Transverse colon (tissue), 4 donors: ENCODE results near the gene C15orf39. TPM values are rescaled to one million over a fixed set of nuclear protein-coding genes. Genes with fewer than 3 reads are reported as not detected.

Experiments used
- DNase-seq: peaks from one replicate; pipeline ENCODE4 v3.0.0-alpha.2; 2019
- H3K27ac ChIP-seq, 4 donors: fragments of 200-600 bp; sonication (generic); 2 replicates each; pipeline ENCODE4 v1.5.1; 2016 to 2018; ENCODE audit warnings: inconsistent platforms in 4 of 4
- H3K27me3 ChIP-seq: fragments of 200-600 bp; sonication (generic); 2 replicates; pipeline ENCODE4 v1.5.1; 2017; ENCODE audit warnings: inconsistent platforms
- H3K36me3 ChIP-seq, 4 donors: fragments of 200-600 bp; sonication (generic); 2 replicates each; pipeline ENCODE4 v1.5.1; 2017 to 2019; ENCODE audit warnings: inconsistent platforms in 4 of 4
- H3K4me1 ChIP-seq, 4 donors: fragments of 200-600 bp; sonication (generic); 2 replicates each; pipeline ENCODE4 v1.5.1; 2017 to 2020; ENCODE audit warnings: inconsistent platforms in 4 of 4
- H3K4me3 ChIP-seq, 4 donors: fragments of 200-600 bp; sonication (generic); 1 replicate in 1 of 4; 2 replicates in 3 of 4; pipeline versions ENCODE4 v1.5.1 to v1.6.1; 2017 to 2019; ENCODE audit warnings: inconsistent platforms in 4 of 4
- H3K9me3 ChIP-seq, 2 donors: fragments of 200-600 bp; sonication (generic); 2 replicates each; pipeline ENCODE4 v1.5.1; 2017 to 2019; ENCODE audit warnings: inconsistent platforms in 2 of 2
- EP300 ChIP-seq: sonication (generic); formaldehyde crosslinking; IDR thresholded peaks from one replicate; pipeline ENCODE4 v1.6.1; 2017; ENCODE audit warnings: antibody characterized with exemption, low read depth
- POLR2A ChIP-seq: fragments of 450-650 bp; IDR thresholded peaks from one replicate; pipeline ENCODE4 v1.6.1; 2016; ENCODE audit warnings: antibody characterized with exemption, mild to moderate bottlenecking, moderate library complexity
- POLR2AphosphoS5 ChIP-seq, 3 donors: sonication (generic); formaldehyde crosslinking; IDR thresholded peaks; one replicate each; pipeline ENCODE4 v1.6.1; 2016; ENCODE audit warnings: antibody characterized with exemption in 3 of 3
- WGBS, 2 donors: methylation state at CpG; one replicate each; pipeline ENCODE4 v1.1.5; 2018; ENCODE audit warnings: low coverage in 1 of 2; 5-methylcytosine and 5-hydroxymethylcytosine counted together
- in situ Hi-C, 4 donors: fragments of 200-750 bp; cut with MboI; loops; one replicate each; pipeline versions ENCODE4 v1.15.0 to v1.15.1; 2017; ENCODE audit warnings: low sequenced_read_pairs in 3 of 4, low pct_ligation_motif_present in 1 of 4, low pct_unique_long_range_greater_than_20kb in 1 of 4
- intact Hi-C: fragments of 100-400 bp; cut with DNase I; formaldehyde crosslinking; loops from one replicate; pipeline ENCODE4 v1.15.1; 2023; ENCODE audit warnings: low total_unique reads
- total RNA-seq, 4 donors: library from RNA; depleted of rRNA; stranded (reverse); fragments of >200 nt; gene quantifications; one replicate each; pipeline ENCODE4 v1.1.0, GENCODE V29; 2016
- TF ChIP-seq, protein P1 (sequence below), 5 experiments: fragments of 200-600 bp in 3 of 5; fragments of 450-650 bp in 2 of 5; sonication (generic) in 3 of 5; IDR thresholded peaks; 1 replicate in 2 of 5; 2 replicates in 3 of 5; pipeline ENCODE4 v1.5.1; 2016 to 2017; ENCODE audit warnings: antibody characterized with exemption in 5 of 5, inconsistent platforms in 3 of 5, mild to moderate bottlenecking in 2 of 5, moderate library complexity in 1 of 5

Gene C15orf39
- total RNA-seq, 4 donors from 2014 or later, result 20.9 to 27.9 (median 26.7) TPM

DNA sequence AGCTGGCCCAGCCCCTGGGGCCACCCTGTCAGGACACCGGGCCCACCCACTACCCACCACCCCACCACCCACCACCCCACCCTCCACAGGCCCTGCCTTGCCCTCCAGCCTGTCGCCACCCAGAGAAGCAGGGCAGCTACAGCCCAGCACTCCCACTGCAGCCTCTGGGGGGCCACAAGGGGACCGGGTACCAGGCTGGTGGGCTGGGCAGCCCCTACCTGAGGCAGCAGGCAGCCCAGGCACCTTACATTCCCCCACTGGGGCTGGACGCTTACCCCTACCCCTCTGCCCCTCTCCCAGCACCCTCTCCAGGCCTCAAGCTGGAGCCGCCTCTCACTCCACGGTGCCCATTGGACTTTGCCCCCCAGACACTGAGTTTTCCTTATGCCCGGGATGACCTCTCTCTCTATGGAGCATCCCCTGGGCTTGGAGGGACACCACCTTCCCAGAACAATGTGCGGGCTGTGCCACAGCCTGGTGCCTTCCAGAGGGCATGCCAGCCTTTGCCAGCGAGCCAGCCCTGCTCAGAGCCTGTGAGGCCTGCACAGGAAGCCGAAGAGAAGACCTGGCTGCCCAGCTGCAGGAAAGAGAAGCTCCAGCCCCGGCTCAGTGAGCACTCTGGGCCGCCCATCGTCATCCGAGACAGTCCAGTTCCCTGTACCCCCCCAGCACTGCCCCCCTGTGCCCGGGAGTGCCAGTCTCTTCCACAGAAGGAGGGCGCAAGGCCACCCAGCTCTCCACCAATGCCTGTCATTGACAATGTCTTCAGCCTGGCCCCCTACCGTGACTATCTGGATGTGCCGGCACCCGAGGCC, 5.3 kb downstream of the C15orf39 start:
- Histone ChIP-seq H3K27me3 (no peaks in the 10 kb centered on the region), H3K4me3 (no peak overlapping the region), H3K9me3 (no peaks in the 10 kb centered on the region), H3K4me1 (peaks cover 13 to 26% (median 21%) of the 10 kb centered on the region in 4 donors), H3K36me3 (peaks cover 0 to 35% (median 13%) of the 10 kb centered on the region in 4 donors), H3K27ac (no peak overlapping the region)
- TF ChIP-seq, protein P1, sequence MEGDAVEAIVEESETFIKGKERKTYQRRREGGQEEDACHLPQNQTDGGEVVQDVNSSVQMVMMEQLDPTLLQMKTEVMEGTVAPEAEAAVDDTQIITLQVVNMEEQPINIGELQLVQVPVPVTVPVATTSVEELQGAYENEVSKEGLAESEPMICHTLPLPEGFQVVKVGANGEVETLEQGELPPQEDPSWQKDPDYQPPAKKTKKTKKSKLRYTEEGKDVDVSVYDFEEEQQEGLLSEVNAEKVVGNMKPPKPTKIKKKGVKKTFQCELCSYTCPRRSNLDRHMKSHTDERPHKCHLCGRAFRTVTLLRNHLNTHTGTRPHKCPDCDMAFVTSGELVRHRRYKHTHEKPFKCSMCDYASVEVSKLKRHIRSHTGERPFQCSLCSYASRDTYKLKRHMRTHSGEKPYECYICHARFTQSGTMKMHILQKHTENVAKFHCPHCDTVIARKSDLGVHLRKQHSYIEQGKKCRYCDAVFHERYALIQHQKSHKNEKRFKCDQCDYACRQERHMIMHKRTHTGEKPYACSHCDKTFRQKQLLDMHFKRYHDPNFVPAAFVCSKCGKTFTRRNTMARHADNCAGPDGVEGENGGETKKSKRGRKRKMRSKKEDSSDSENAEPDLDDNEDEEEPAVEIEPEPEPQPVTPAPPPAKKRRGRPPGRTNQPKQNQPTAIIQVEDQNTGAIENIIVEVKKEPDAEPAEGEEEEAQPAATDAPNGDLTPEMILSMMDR (IDR thresholded peaks at IDR 0.05), result no peak
- TF ChIP-seq POLR2AphosphoS5 (IDR thresholded peaks at IDR 0.05), result no peak
- no peak for TF ChIP-seq EP300
- TF ChIP-seq POLR2A, result no peak
- intact Hi-C loops, result no loop called here
- in situ Hi-C loops, result loop anchor here in 3 of 4 donors (5.0 to 10.0 kb wide), 3 partner anchors 172 to 182 kb away; partner anchors contain the start of gene PPCDC (in 1 of the 3)
- WGBS, 2 donors, result 65% methylated on average over 17 of the region's 19 CpGs; no CpG with 5 or more reads in 1 of the 2 donors
- no peak for DNase-seq

DNA sequence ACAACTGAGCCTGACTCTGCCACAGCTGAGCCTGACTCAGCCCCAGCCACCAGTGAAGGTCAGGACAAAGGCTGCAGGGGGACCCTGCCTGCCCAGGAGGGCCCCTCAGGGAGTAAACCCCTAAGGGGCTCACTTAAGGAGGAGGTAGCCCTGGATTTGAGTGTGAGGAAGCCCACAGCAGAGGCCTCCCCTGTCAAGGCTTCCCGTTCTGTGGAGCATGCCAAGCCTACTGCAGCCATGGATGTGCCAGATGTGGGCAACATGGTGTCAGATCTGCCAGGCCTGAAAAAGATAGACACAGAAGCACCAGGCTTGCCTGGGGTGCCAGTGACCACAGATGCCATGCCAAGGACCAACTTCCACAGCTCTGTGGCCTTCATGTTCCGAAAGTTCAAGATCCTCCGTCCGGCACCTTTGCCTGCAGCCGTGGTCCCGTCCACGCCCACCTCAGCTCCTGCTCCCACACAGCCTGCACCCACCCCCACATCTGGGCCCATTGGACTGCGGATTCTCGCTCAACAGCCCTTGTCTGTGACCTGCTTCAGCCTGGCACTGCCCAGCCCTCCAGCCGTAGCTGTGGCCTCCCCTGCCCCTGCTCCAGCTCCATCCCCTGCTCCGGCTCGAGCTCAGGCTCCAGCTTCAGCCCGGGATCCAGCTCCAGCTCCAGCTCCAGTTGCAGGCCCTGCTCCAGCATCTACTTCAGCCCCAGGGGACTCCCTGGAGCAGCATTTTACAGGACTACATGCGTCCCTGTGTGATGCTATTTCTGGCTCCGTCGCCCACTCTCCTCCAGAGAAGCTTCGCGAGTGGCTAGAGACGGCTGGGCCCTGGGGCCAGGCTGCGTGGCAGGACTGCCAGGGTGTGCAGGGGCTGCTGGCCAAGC, 6.2 kb downstream of the C15orf39 start:
- peaks cover 13 to 25% (median 20%) of the 10 kb centered on the region in 4 donors for H3K4me1 ChIP-seq
- DNase-seq, result no peak
- in situ Hi-C loops, result loop anchor here in 3 of 4 donors (5.0 to 10.0 kb wide), 3 partner anchors 173 to 183 kb away; partner anchors contain the start of gene PPCDC (in 1 of the 3)
- H3K36me3 ChIP-seq, result peaks cover 0 to 39% (median 15%) of the 10 kb centered on the region in 4 donors
- no peak overlapping the region for H3K4me3 ChIP-seq
- no peaks in the 10 kb centered on the region for H3K27me3 ChIP-seq
- H3K27ac ChIP-seq, result no peak overlapping the region
- no peak for TF ChIP-seq POLR2AphosphoS5 (IDR thresholded peaks at IDR 0.05)
- no peak for TF ChIP-seq EP300
- TF ChIP-seq, protein P1 (IDR thresholded peaks at IDR 0.05), result no peak
- TF ChIP-seq POLR2A, result no peak
- 87 to 100% methylated on average over 1 to 20 of the region's 20 CpGs for WGBS, 2 donors
- intact Hi-C loops, result no loop called here
- no peaks in the 10 kb centered on the region for H3K9me3 ChIP-seq

DNA sequence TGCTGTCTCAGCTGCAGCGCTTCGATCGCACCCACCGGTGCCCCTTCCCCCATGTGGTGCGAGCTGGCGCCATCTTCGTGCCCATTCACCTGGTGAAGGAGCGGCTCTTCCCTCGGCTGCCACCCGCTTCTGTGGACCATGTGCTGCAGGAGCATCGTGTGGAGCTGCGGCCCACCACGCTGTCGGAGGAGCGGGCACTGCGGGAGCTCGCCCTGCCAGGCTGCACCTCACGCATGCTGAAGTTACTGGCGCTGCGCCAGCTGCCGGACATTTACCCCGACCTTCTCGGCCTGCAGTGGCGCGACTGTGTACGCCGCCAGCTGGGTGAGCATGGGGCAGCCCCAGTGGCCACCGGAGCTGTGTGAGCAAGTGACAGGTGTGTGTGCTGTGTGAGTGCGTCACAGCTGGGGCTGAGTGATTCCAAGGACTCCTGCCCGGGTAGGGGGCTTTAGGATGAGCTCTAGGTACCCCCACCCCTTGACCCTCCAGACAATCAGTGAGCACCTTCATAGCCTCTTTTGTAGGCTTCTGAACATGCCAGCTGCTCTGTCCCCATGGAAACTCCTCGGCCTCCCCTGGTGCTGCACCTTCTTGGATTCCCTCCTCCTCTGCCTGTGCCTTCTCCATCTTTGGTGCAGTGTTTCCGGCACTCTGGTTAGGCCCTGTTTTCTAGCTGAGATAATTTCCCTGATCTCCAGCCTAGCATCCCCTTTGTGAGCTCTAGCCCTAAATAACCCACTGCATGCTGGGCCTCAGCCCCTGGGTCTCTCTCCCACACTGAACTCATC, 7.0 kb downstream of the C15orf39 start:
- TF ChIP-seq POLR2AphosphoS5 (IDR thresholded peaks at IDR 0.05) (no peak), POLR2A (no peak), EP300 (no peak)
- TF ChIP-seq, protein P1 (IDR thresholded peaks at IDR 0.05), result no peak
- H3K4me1 ChIP-seq, result peaks cover 8 to 17% (median 12%) of the 10 kb centered on the region in 4 donors
- no peaks in the 10 kb centered on the region for H3K9me3 ChIP-seq
- 85% methylated on average over 31 of the region's 32 CpGs; no CpG with 5 or more reads in 1 of the 2 donors for WGBS, 2 donors
- H3K27ac ChIP-seq, result no peak overlapping the region
- in situ Hi-C loops (loop anchor here in 3 of 4 donors (5.0 to 10.0 kb wide), 3 partner anchors 174 to 184 kb away; partner anchors contain the start of gene PPCDC (in 1 of the 3)), intact Hi-C loops (no loop called here)
- H3K36me3 ChIP-seq, result peaks cover 0 to 39% (median 15%) of the 10 kb centered on the region in 4 donors
- no peak overlapping the region for H3K4me3 ChIP-seq
- no peak for DNase-seq
- H3K27me3 ChIP-seq, result no peaks in the 10 kb centered on the region
